Stimulated activated CD8-positive, alpha-beta memory T cell treated with anti-CD3 and anti-CD28 coated beads, Interleukin-4, amount 100 ng/mL, for 48 hours (primary cell): ENCODE data around the gene SYP.

Experiments used
- DNase-seq: peaks from one replicate; pipeline ENCODE4 v3.0.0-alpha.2; 2020

SYP gene

DNA sequence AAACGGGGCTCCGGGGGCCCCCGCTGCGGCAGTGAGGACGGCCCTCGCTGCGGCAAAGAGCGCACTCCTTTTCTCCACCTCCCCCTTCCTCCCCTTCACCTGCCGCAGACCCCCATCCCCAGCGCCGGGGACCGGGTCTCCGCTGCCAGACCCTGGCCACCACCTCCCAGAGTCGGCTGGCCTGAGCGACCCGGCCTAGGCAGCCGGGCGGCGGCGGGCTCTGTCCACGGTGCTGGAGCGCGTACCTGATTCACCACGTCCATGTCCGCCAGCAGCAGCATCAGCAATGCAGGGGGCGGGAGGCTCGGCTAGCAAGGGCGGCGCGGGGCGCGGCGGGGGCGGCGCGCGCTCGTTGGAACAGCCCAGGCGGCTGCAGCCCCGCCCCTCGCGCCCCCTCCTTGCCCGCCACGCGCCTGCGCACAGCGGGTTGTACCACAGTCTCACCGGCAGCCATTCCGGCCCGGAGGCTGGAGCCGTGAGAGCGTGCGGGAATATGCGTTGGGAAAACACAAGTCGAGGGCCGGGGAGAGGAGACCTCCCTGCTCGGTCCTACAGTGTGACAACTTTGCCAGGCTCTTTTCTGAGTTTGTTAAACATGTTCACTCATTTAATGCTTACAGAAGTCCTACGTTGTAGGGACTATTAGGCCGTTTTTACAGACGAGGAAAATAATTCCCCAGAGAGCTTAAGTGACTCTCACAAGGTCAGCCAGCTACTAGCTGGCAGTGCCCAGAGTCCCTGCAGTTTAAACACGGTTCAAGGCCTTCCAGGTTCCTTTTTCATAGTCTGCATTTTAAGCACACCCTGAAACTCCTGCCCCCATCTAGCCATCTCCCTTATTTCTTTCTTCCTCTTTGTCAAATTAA lies at the start of gene SYP:
Gene SYP, minus strand, starts transcription at position 288 of the 866 bp plus-strand sequence. Its CDS starts 7 bp downstream, at position 281.
- DNase-seq: peak; percentile 88

- no peak for DNase-seq
Observed at GRCh38 chrX:49249616-49250015, 49.6 kb upstream of the SYP start.

DNA sequence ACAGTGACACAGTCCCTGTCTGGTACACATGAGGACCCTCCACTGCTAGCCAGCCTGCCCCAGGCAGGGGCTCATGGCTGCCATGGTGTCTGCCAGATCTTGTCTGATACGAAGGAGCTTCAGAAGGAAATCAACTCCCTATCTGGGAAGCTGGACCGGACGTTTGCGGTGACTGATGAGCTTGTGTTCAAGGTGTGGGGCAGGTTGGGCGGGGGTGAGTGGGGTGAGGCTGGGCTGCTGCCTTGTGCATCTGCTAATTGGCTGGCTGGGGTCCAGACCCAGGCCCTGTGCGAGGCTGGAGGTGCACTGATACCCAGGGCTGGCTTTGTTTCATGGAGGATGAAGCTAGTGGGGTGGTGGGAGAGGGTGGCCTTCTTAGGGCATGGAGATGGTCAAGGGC lies 49.1 kb upstream of the SYP start:
- no peak for DNase-seq

GRCh38 chrX:49247916-49248811 lies 48.2 kb upstream of the SYP start:
- DNase-seq: no peak

DNA sequence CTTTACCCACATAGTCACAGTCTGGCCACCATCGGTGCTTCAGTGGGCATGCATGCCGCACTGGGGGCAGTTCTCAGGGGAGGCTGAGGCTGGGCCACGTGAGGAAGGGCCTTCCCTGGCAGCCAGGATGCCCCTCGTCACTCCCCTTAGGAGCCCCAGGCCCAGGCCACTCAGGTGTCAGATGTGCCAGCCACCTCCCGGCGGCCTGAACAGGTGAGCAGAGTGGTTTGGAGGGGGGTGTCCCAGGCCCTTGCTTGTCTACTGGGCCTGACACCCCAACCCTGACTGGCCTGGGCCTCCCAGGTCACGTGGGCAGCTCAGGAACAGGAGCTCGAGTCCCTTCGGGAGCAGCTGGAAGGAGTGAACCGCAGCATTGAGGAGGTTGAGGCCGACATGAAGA lies 47.4 kb upstream of the SYP start:
- DNase-seq: no peak

DNA sequence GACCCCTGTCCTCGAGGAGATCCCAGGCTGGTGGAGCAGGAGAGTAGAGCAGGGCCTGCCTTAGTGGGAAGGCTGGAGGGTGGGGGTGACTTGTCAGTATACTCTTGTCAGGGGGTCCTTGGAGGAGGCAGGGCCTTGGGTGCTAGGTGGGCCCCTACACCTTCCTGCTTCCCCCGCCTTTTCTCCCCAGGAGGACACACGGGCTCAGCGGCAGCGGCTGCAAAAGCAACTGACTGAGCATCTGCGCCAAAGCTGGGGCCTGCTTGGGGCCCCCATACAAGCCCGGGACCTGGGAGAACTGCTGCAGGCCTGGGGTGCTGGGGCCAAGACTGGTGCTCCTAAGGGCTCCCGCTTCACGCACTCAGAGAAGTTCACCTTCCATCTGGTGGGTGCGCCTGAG lies 46.5 kb upstream of the SYP start:
- no peak for DNase-seq

- no peak for DNase-seq
Observed at GRCh38 chrX:49244207-49244606, 44.2 kb upstream of the SYP start.

DNA sequence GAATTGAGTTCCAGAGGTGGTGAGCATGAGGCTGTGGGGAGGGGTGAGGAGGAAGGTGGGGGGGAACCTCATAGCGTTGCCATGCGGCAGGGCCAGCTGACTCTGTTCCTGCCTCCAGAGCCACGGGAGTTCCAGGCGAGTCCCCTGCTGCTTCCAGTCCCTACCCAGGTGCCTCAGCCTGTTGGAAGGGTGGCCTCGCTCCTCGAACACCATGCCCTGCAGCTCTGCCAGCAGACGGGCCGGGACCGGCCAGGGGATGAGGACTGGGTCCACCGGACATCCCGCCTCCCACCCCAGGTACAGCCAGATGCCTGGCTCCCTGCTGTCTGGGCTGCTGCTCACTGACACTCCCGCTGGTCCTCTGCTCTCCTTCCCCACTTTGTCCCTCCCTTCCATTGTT lies 43.2 kb upstream of the SYP start:
- no peak for DNase-seq

GRCh38 chrX:49242545-49243066 lies 42.6 kb upstream of the SYP start:
- DNase-seq: no peak

GRCh38 chrX:49238735-49239134 lies 38.7 kb upstream of the SYP start:
- no peak for DNase-seq

- DNase-seq: no peak
Observed at GRCh38 chrX:49237060-49237459, 37.1 kb upstream of the SYP start.

DNA sequence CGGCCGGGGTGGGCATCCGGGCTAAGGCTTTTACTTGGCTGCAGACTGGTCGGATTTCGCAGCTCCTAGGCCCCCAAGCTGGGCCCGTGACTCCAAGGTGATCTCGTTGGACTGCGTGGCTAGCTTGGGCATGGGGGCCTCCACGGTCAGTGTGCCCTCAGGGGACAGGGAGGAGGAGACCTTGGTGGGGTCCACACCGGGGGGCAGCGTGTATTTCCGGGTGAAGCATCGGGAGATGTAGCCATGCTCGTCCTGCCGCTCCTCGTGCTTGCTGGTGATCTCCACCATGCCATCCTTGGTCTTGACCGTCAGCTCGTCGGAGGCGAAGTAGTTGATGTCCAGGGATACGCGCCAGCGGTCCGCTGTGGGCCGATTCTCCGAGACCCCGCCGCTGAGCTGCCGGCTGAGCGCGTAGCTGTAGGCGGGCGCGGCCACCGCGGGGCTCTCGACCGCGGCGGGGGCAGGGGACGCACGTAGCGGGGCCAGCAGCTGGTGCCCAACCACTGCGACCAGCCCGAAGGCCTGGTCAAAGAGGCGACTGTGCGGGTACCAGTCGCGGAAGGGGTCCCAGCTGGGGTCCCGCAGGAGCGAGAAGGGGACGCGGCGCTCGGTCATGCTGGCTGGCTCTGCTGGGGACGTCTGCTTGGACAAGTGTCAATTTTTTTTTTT lies 34.0 kb upstream of the SYP start:
- DNase-seq: no peak

DNA sequence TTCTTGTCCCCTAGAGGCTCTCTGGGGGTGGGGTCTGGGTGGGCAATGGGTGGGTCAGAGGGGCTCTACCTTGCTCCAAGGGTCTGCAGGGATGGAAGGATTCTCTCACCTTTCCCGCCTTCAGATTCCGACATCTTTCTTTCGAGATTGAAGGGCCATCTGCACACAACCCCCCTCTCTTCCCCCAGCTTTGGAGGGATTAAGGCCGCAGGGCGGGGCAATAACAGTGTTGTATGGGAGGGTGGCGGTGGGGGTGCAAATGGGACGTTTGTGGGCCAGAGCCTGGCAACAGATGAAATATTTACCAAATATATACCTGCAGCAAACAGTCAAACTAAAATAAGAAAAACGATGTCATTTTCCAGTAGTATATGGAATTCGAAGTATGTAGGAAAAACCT lies 33.2 kb upstream of the SYP start, which contains the start of gene CACNA1F:
Gene CACNA1F, minus strand, starts transcription at position 165 of the 400 bp plus-strand sequence. Its CDS starts 31 bp downstream, at position 134.
- DNase-seq: no peak

DNA sequence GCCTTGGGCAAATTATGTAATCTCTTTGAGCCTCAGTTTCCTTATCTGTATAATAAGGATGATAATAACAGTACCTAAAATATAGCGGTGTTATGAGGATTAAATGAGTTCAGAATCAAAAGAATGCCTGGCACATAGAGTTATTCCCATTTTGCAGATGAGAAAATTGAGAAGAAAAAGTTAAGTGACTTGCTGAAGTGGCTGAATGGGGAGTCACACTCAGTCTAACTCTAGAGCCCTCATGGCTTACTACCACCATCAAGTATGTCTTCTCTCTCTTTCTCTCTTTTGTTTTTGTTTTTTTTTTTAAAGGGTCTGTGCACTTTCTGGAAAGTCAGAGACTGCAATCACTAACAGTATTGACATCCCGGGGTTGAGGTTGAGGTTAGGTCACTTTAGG lies 32.5 kb upstream of the SYP start:
- no peak for DNase-seq

DNA sequence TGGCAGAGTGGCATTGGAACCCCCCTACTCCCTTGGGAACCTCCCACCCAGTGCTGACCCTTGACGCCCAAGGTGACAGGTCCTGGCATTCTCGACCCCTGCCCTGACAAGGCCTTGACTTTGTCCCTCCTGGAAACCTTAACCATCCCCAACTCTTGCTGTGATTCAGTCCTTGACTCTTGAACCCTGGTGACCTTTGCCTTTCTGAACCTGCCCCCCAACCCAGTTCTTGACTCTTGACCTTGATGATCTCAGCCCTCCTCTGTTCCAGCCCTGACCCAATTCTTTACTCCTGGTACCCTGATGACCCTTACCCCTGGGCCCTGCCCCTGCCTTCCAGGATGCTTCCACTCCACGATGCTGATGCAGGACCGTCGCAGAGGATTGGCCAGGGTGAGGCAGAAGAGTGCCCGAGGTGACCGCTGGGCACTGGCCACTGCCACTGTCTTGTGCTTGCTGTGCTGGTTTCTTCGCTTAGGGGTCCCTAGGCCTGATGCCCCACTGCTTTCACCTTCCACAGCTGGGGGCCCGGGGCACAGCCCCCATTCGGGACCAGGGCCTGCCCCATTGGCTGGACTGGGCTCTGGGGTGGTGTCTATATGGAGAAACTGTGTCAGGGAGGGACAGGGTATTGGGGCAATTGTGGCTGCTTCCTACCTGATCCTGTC lies 31.5 kb upstream of the SYP start:
- no peak for DNase-seq

DNA sequence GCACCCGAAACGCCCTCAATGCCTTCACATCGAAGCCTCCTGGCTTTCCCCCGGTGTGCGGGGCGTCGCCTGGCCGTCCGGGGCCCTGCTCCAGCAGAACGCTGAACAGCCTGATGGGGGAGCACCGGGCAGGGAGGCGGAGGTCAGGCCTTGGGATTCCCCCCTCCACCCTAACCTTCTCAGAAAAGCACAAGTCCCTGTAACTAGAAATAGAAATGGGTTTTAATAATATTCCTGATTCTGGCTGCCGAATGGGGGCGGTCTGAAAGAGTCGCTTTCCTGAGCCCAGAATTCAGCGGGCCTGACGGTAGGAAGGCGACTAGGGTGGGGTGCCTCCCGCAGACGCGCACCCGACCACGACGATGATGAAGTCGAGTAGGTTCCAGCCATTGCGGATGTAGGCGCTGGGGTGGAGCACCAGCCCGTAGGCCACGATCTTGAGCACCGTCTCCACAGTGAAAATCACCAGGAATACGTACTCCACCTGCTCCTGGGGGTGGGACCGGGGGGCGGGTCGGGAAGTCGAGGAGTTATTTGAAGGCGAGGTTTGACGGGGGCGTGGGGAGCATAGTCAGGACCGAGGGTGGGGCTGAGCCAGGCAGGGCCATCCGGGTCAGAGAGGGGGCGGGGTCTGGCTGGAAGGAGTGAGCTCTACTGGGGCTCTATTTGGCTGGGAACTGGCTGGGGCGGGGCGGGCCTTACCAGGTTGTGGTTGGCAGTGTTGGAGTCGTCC lies 30.7 kb upstream of the SYP start:
- DNase-seq: peak; percentile 79

DNA sequence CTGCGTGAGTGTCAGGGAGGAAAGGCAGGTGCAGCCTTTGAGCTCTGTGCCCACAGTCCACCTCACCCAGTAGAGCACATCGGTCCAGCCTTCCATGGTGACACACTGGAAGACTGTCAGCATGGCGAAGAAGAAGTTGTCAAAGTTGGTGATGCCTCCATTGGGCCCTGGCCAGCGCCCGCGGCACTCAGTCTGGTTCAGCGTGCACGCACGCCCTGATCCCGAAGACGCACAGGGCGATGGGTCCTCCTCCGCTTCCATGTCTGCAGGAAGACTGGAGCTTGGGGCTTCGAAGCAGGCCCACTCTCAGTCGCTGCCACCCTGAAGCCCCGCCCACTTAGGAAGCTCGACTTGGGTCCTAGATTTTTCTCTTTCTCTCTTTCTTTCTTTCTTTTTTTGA lies 28.2 kb upstream of the SYP start:
- DNase-seq: no peak

DNA sequence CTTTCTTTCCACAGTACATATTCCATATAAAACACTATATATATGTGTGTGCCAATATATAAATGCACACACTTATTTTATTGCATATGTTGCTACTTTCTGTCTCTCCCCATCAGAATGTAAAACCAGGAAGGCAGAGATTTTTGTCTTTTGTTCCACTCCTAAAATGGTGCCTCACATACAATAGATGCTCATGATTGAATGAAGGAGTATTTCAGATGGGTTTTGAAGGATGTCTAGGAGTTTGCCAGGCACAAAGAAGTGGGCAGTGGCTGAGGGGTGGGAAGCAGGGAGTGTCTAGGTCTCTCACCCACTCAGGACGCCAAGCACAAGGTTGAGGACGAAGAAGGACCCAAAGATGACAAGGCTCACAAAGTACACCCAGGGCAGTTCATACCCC lies 27.7 kb upstream of the SYP start:
- DNase-seq: no peak

- no peak for DNase-seq
Observed at GRCh38 chrX:49226946-49227345, 27.0 kb upstream of the SYP start.

DNA sequence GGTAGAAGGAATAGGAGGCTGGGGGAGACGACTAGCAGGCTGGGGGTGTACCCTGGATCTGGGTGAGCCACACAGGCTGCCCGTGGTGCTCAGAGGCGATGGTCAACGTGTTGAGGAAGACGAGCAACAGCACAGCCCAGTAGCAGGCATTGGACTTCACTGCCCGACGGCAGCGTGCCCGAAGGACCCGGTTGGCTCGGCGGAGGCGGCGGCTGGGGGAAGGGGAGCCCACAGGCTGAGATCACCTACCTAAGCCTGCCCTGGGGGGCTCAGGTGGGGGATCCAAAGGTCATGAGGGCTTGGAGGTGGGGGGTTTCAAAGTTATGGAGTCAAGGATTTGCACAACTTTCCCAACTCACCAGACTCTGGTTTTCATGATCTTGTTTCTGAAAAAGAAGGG lies 25.9 kb upstream of the SYP start:
- DNase-seq: no peak

DNA sequence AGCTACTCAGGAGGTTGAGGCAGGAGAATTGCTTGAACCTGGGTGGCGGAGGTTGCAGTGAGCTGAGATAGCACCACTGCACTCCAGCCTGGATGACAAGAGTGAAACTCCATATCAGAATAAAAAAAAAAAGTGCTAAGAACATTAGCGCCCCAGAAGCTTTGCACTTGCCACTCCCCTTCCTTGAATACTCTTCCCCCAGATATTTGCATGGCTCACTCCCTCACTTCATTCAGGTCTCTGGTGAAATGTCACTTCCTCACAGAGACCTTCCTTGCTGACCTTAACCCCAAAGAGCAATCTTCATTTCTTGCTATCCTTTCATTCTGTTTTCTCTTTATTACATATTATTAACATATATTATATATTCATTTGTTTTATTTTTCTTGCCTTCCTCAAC lies 21.9 kb upstream of the SYP start:
- no peak for DNase-seq

DNA sequence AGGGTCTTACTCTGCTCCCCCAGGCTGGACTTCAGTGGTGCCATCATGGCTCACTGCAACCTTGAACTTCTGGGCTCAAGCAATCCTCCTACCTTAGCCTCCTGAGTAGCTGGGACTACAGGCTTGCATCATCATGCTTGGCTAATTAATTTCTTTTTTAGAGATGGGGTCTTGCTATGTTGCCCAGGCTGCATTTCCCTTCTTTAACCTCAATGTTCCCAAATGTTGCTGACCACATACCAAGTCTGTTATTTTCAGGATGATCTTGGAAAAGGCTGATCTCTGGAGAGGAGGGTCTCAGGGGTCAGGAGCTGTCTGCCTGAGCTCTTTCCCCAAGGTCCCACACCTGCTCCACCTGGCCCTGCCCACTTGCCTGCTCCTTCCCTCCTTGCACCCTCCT lies 20.1 kb upstream of the SYP start:
- no peak for DNase-seq
